ENCODE measurements around the gene PACS2. TPM values are rescaled to one million over a fixed set of nuclear protein-coding genes. Genes with fewer than 3 reads are reported as not detected.

Gene PACS2
- polyA plus RNA-seq, 3 donors: 3.1 to 87.0 (median 3.7) TPM

DNA sequence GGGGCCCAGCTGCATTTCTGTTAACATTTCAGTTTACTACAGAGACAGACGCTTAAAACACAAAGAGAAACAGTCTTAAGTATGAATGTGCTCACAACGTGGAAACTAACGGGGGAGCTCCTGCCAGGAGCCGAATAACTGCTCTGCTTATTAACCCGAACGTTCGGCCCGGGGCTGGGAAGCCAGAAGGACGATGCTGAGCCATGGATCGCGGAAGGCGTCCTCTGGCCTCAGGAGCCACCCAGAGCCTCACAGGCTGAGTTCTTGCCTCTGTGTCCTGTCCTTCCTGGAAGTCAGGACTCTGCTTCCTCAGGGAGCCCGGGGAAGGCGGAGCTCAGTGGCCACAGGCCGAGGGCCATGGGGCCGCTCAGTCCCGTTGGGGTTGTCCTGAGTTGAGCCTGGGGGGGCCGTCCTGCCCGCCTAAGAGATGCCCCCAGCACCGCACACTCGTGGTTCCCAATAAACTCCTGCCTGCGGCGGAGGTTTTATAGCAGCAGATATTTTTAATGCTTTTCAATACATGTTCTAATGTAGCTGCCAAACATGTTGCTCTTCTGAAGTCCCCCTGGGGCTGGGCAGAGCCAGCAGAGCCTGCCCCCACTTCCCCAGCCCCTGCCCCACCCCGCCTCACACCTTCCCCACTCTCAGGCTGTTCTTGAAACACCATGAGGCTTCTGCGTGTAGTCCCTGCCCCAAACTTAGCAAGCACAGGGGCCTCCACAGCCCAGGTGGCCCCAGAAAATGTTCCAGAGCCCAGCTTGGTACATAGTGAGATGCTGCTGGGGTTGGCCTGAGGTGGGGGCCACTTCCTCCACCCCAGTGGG lies 80.4 kb downstream of the PACS2 start:
- Histone ChIP-seq H3K4me2 (replicated peaks; ENCODE audit: extremely low read depth, low read length, poor library complexity, severe bottlenecking) (peak overlapping the region; percentile 9), H3K79me2 (ENCODE audit: insufficient read depth, low read length) (peaks cover 15% of the 10 kb centered on the region), H3K9me3 (replicated peaks in 1 of 2; ENCODE audit: control insufficient read depth in 1 of 2, insufficient read depth in 1 of 2, low read length in 2 of 2) (no peaks in the 10 kb centered on the region), H4K20me1 (ENCODE audit: insufficient read depth, low read length) (no peaks in the 10 kb centered on the region), H3K27ac (ENCODE audit: low read depth in 1 of 2, low read length in 2 of 2) (peak overlapping the region; percentile 96 to 97), H3K36me3 (replicated peaks in 1 of 2; ENCODE audit: control insufficient read depth in 1 of 2, insufficient read depth in 2 of 2, low read length in 2 of 2) (peaks cover 0 to 3% of the 10 kb centered on the region in 2 donors), H2AFZ (ENCODE audit: insufficient read depth, low read depth, low read length, poor library complexity, severe bottlenecking) (no peak overlapping the region), H3K27me3 (ENCODE audit: control insufficient read depth in 2 of 2, insufficient read depth in 2 of 2, low read length in 2 of 2) (no peaks in the 10 kb centered on the region), H3K4me1 (ENCODE audit: control insufficient read depth in 1 of 2, insufficient read depth in 2 of 2, low read length in 2 of 2) (peaks cover 92 to 100% of the 10 kb centered on the region in 2 donors), H3K9ac (ENCODE audit: insufficient read depth, low read length, poor library complexity, severe bottlenecking) (peak overlapping the region; percentile 74), H3K4me3 (replicated peaks in 1 of 3; ENCODE audit: low read depth in 2 of 3, low read length in 3 of 3) (no peak overlapping the region)
- Mint-ChIP-seq H3K36me3 (peaks cover 0 to 19% of the 10 kb centered on the region in 2 donors), H3K27me3 (ENCODE audit: low read depth in 3 of 3) (no peaks in the 10 kb centered on the region), H3K27ac (peak overlapping the region; percentile 84 to 94 (median 91)), H3K4me1 (peaks cover 73% of the 10 kb centered on the region), H3K4me3 (peak overlapping the region in 1 of 2 donors; percentile 42), H3K9me3 (no peaks in the 10 kb centered on the region)
- peak; percentile 27 for TF ChIP-seq CTCF (IDR thresholded peaks at IDR 0.05)
- intact Hi-C loops (cut with micrococcal nuclease): loop anchor here in 1 of 2 donors (5.0 kb wide), 1 partner anchor 97 kb away; the partner anchor contains the start of gene TEDC1
- DNase-seq: no peak
- 90% methylated on average over 21 of the region's 25 CpGs for WGBS (ENCODE audit: insufficient coverage)

- H3K4me2 ChIP-seq (replicated peaks; ENCODE audit: extremely low read depth, low read length, poor library complexity, severe bottlenecking): no peak overlapping the region
- peaks cover 19% of the 10 kb centered on the region for H3K79me2 ChIP-seq (ENCODE audit: insufficient read depth, low read length)
- Mint-ChIP-seq H3K4me1 (peaks cover 71% of the 10 kb centered on the region), H3K27ac (peak overlapping the region in 1 of 7 donors; percentile 84), H3K4me3 (no peak overlapping the region), H3K9me3 (peaks cover 0 to 3% (median 0%) of the 10 kb centered on the region in 7 donors), H3K27me3 (ENCODE audit: low read depth in 3 of 3) (peaks cover 0 to 2% (median 0%) of the 10 kb centered on the region in 3 donors), H3K36me3 (peaks cover 5 to 24% of the 10 kb centered on the region in 2 donors)
- H3K27me3 ChIP-seq (ENCODE audit: control insufficient read depth in 2 of 2, insufficient read depth in 2 of 2, low read length in 2 of 2): no peaks in the 10 kb centered on the region
- WGBS (ENCODE audit: insufficient coverage): 96% methylated on average over 4 of the region's 8 CpGs
- H3K9me3 ChIP-seq (replicated peaks in 1 of 2; ENCODE audit: control insufficient read depth in 1 of 2, insufficient read depth in 1 of 2, low read length in 2 of 2): no peaks in the 10 kb centered on the region
- intact Hi-C loops (cut with micrococcal nuclease): loop anchor here in 1 of 2 donors (5.0 kb wide), 1 partner anchor 97 kb away; the partner anchor contains the start of gene TEDC1
- DNase-seq: no peak
- H3K4me3 ChIP-seq (replicated peaks in 1 of 3; ENCODE audit: low read depth in 2 of 3, low read length in 3 of 3): no peak overlapping the region
- H3K4me1 ChIP-seq (ENCODE audit: control insufficient read depth in 1 of 2, insufficient read depth in 2 of 2, low read length in 2 of 2): peaks cover 88 to 97% of the 10 kb centered on the region in 2 donors
- H2AFZ ChIP-seq (ENCODE audit: insufficient read depth, low read depth, low read length, poor library complexity, severe bottlenecking): no peak overlapping the region
- no peaks in the 10 kb centered on the region for H4K20me1 ChIP-seq (ENCODE audit: insufficient read depth, low read length)
- H3K27ac ChIP-seq (ENCODE audit: low read depth in 1 of 2, low read length in 2 of 2): peak overlapping the region in 1 of 2 donors; percentile 97
- no peak for TF ChIP-seq CTCF (IDR thresholded peaks at IDR 0.05)
- no peak overlapping the region for H3K9ac ChIP-seq (ENCODE audit: insufficient read depth, low read length, poor library complexity, severe bottlenecking)
- H3K36me3 ChIP-seq (replicated peaks in 1 of 2; ENCODE audit: control insufficient read depth in 1 of 2, insufficient read depth in 2 of 2, low read length in 2 of 2): peaks cover under 1 to 9% of the 10 kb centered on the region in 2 donors
These were observed 80.9 kb downstream of the PACS2 start for GRCh38 chr14:105395538-105395854.
